HG03457 (cell line): ENCODE measurements around the gene PRRX2.
"Not testable (repeated sequence)": the region's sequence is repeated elsewhere in the genome, so short reads cannot be mapped to it uniquely, and the experiment has no call there.

Experiments
- ATAC-seq: cut with Tn5 transposase; IDR thresholded peaks from one replicate; pipeline ENCODE4 v1.9.1; 2021; ENCODE audit warnings: moderate number of reproducible peaks; ENCODE audit not compliant: unreplicated experiment

PRRX2 gene

DNA sequence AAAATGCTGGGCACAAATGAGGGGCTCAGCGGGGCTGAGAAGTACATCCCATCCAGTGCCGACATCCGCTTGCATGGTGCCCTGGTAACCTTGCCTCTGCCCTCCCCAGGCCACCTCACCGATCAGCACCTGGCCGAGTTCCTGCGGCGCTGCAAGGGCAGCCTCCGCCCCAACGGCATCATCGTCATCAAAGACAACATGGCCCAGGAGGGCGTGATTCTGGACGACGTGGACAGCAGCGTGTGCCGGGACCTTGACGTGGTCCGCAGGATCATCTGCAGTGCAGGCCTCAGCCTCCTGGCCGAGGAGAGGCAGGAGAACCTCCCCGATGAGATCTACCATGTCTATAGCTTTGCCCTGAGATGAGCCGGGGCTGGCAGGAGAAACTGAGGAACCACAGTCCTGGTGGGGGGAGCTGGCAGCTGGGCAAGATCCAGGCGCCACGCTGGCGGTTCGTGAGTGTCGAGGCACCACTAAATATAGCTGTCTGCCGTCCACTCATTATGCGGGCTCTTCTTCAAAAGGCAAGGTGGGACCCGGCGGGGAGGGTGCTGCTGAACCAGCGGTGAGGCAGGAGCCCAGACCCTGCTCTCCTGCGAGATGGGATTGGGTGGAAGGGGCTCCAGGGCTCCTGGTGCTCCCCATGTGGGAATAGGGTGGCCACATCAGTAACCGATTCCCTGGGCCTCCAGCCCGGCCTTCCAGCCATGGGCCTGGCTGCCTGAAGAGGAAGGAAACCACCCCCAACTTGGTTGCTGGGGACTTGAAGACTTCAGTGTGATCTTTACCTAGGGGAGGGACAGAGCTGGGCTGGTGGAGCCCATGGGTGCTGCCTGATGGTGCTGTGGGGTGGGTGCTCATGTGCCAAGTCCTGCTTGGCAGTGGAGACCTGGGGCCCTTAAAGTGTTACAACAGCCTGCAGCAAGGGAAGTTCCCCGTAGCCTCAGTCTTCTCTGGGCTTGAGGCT, 30.1 kb upstream of the PRRX2 start:
- no peak for ATAC-seq

DNA sequence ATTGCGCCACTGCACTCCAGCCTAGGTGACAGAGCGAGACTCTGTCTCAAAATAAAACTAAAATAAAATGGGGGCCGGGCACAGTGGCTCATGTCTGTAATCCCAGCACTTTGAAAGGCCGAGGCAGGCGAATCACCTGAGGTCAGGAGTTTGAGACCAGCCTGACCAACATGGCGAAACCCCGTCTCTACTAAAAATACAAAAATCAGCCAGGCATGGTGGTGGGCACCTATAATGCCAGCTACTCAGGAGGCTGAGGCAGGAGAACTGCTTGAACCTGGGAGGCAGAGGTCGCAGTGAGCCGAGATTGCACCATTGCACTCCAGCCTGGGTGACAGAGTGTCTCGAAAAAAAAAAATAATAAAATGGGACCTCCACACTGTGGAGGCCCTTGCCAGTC, 29.1 kb upstream of the PRRX2 start:
- not testable (repeated sequence) for ATAC-seq

- no peak for ATAC-seq
Measured at GRCh38 chr9:129637102-129637501, 28.3 kb upstream of the PRRX2 start.

DNA sequence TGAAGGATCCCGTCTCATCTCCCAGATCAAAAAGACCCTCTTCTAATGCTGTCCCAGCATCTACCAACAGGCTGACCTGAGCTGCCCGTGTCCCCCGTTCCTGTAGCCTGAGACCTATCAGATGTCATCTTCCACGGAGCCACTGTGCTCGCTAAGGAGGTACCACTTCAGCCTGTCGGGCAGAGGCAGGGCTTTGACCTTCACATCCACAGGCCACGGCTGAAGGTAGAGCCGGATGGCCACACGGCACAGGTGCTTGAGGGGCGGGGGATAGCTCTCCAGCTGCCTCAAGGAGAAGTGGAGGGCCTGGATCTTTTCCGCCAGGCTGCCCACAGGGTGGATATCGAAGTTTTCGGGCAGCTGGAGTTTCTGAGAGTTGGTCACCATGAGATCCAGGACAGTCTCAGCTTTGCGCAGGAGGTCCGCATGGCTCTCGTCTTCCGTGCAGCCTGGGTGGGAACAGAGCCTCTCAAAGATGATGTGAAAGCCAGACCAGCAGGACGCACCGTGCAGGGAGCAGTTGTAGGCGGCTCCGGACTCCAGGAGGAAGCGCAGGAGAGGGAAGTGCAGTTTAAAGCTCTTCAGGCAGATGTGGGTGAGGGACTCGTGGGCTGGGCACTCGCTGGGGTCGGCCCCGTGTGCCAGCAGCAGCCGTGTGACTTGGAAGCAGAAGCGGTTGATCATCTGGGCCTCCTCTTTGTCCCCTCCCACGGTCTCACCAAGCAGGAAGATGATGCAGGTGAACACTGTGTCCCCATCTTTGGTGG, 27.6 kb upstream of the PRRX2 start:
- no peak for ATAC-seq

GRCh38 chr9:129639034-129639630, 26.3 kb upstream of the PRRX2 start:
- ATAC-seq, result no peak

DNA sequence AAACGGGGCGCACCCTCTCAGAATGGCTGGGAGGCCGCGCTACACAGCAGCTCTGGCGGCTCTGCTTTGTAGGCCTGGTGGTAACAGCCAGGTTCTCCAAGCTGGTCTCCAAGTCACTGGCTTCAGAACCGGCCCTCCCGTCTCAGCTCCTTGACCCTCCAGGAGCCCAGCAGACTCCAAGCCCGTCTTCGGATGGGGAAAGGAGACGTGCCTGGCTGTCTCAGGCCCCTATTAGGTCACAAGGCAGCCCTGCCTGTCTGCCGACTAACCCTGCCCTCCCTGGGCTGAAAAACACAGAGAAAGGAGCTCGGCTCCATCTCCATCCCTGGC, 25.7 kb upstream of the PRRX2 start:
- ATAC-seq, result no peak

- no peak for ATAC-seq
Measured at GRCh38 chr9:129640086-129640870, 25.2 kb upstream of the PRRX2 start.

DNA sequence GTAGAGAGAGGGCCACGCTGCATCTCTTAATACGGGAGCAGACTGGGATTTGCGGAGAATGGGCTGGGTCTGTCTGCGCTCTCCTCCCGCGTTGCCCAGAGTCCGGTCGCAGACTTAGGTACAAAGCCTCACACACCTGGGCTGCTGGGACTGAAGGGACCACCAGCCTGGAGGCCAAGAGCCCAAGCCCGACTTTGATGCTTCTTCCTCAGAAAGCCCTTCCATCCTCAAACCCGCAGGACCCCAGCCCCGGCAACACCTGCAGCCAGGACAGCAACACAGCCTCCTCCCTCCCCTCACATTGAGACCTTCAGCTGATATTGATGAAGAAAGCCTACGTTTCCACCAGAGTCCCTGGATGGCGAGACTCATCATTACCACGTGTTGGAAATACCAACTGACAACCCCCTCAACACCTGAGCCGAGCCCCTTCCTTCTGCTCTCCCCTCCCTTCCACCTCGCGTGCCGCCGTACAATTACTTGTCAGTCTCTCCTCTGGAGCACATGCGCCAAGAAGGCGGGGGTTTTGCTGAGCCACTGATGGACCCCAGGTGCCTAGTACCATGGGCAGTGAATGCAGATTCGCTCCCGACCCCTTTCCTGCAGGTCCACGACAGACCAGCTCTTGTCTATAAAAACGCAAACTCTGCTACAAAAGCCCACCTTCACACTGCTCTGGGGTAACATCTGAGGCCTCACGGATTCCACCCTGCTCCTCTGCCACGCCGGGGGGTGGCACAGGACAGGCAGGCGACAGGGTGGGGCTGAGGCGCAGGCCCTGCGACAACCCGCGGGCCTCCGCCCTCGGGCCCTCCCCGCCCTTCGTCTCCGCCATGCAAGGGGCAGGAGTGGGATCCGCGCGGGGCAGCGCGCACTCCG, 24.3 kb upstream of the PRRX2 start:
- peak; percentile 9 for ATAC-seq

DNA sequence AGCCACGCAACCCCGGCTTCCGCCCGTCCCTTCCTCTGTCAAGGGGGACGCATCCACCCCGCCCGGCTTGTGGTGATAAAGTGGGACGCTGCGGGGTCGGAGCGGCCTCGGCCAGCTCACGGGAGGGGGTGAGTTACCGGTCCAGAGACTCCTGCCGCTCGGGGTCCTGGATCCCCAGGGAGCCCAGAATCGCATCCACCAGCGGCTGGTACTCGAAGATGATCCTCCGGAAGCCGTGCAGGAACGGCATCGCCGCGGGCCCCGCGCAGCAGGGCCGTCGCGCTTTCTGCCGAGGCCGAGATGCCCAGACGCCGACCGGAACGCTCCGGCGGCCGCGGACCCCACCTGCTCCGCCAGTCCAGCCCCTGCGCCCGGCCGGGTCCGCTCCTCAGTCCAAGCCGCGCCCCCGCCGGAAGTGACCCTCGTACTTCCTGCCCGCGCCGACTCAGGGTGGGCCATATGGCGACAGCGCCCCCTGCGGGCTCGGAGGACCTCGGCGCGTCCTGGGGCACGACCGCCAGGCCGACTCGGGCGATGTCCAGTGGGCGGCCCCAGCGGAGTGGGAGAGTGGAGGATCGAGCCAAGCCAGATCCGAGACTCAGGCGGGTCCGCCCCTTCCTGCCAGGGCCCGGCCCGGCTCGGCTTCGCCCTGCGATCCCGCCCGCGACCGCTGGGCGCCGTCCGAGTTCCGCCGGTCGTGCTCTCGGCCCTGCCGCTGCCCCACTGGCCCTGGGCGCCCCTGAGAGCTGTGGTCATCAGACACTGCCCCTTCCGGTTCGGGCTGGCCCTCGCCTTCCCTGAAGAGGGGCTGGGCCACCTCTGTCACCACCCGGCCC, 23.5 kb upstream of the PRRX2 start, which contains the start of gene ASB6:
Gene ASB6, minus strand, starts transcription at position 402 of the 836 bp plus-strand sequence. Its CDS starts 152 bp downstream, at position 250.
- ATAC-seq, result peak; percentile 86

DNA sequence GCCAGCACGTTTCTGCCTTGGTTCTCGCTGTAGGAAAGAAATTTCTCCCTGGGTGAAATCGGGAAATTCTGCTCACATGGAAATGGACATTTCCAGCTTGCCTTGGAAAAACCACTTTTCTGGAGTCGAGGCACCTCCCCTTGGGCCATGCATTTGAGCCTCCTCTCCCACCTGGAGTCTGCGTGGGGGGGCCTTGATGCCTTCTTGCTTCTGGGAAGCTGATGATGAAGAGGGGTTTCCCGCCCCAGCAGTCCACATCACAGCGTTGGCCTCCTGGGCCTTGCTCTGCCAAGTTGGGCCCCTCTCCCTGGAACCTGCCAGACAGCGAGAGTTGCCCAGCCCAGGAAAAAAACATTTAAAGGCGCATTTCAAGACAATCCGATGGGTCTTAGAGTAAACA, 21.7 kb upstream of the PRRX2 start:
- no peak for ATAC-seq

DNA sequence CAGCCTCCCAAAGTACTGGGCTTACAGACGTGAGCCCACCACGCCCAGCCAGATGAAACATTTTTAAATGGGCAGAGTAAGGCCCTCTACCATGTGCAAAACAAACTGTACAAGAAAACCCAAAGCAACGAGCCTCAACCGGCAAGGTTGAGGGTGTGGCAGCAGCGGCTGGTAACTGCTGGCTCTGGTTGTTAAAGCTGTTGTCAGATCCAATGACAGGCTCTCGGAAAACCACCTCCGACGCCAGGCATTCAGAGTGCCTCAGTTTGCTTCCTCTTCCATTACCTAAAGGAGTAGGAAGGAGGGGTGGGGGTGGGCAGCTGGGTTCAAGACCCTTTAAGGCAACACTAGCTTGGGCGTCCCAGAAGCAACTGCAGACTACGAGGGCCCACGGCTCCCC, 21.1 kb upstream of the PRRX2 start:
- no peak for ATAC-seq

DNA sequence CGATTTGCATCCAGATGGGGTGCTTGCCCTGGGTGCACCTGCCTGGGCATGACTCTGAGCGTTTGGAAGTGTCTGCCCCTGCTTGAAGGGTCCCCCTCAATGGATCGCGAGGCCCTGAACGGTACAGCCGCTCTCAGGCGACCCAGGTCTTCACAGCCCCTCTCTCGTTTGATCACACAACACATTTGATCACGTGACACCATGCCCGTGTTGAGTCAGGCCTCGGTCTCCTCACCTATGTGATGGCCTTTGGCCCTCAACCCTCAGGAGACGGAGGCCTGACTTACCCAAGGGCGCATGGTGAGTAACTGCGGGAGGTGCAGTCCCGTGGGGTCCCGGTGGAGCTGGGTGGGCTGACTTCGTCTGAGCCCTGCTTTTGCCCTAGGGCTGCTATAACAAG, 20.5 kb upstream of the PRRX2 start:
- ATAC-seq, result no peak

DNA sequence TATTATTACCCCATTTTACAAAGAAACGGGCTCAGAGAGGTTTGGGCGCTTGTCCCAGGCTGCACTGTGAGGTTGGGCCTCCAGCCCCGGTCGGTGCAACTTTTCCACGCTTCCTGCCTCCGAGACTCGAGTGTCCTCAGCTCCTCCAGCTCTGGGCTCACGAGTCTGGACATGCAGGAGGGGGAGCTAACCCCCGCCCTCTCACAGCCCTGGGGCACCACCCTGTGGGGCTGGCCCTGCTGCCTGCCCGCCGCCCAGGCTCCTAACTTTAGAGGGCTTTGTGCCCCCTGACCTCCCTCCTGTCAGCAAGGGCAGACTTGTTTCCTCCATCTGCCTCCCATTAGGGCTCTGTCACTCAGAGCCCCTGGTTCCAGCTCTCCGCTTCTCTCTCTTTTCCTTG, 19.2 kb upstream of the PRRX2 start:
- ATAC-seq, result no peak

GRCh38 chr9:129646654-129647053, 18.8 kb upstream of the PRRX2 start:
- ATAC-seq, result no peak

GRCh38 chr9:129647635-129648034, 17.8 kb upstream of the PRRX2 start:
- no peak for ATAC-seq

GRCh38 chr9:129648092-129648763, 17.2 kb upstream of the PRRX2 start:
- ATAC-seq, result no peak

DNA sequence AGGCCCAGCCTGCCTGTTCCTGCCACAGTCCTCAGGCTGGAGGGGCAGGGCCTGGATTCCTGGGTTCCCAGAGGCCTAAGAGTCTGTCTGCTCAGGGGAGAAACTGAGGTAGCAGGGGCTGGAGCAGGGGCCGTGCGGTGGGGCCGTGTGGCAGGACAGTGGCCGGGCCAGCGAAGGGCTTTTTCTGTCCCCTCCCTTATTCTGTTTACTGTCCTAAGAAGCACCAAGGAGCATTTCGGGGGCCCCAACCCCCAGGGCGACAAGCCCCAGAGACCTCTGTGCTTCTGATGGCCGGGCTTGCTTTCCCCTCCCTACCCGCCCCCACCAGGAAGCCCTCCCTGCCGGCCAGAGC, 16.7 kb upstream of the PRRX2 start:
- ATAC-seq, result no peak
